Lung microvascular endothelial cell (primary cell): ENCODE data around the gene PPP1R37. TPM values are rescaled to one million over a fixed set of nuclear protein-coding genes. Genes with fewer than 3 reads are reported as not detected.
A peak's percentile ranks its signal among the peaks of the same experiment; 100 is the strongest.

Experiments used
- DNase-seq, 2 donors: peaks; one replicate each; pipeline versions ENCODE4 v3.0.0 to v3.0.0-alpha.2; 2010; ENCODE audit warnings: low read depth in 2 of 2
- total RNA-seq: library from RNA; depleted of rRNA; stranded (reverse); fragments of >200 nt; gene quantifications from 2 replicates; pipeline ENCODE4 v1.2.1, GENCODE V29; 2014

PPP1R37 gene, protein sequence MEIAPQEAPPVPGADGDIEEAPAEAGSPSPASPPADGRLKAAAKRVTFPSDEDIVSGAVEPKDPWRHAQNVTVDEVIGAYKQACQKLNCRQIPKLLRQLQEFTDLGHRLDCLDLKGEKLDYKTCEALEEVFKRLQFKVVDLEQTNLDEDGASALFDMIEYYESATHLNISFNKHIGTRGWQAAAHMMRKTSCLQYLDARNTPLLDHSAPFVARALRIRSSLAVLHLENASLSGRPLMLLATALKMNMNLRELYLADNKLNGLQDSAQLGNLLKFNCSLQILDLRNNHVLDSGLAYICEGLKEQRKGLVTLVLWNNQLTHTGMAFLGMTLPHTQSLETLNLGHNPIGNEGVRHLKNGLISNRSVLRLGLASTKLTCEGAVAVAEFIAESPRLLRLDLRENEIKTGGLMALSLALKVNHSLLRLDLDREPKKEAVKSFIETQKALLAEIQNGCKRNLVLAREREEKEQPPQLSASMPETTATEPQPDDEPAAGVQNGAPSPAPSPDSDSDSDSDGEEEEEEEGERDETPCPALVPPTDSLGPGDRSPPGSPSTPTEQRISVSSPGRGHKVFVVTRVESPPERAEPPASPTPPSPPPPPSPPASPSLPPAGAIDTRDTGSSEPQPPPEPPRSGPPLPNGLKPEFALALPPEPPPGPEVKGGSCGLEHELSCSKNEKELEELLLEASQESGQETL
- 16.3 and 24.0 TPM in 2 replicates for total RNA-seq

DNA sequence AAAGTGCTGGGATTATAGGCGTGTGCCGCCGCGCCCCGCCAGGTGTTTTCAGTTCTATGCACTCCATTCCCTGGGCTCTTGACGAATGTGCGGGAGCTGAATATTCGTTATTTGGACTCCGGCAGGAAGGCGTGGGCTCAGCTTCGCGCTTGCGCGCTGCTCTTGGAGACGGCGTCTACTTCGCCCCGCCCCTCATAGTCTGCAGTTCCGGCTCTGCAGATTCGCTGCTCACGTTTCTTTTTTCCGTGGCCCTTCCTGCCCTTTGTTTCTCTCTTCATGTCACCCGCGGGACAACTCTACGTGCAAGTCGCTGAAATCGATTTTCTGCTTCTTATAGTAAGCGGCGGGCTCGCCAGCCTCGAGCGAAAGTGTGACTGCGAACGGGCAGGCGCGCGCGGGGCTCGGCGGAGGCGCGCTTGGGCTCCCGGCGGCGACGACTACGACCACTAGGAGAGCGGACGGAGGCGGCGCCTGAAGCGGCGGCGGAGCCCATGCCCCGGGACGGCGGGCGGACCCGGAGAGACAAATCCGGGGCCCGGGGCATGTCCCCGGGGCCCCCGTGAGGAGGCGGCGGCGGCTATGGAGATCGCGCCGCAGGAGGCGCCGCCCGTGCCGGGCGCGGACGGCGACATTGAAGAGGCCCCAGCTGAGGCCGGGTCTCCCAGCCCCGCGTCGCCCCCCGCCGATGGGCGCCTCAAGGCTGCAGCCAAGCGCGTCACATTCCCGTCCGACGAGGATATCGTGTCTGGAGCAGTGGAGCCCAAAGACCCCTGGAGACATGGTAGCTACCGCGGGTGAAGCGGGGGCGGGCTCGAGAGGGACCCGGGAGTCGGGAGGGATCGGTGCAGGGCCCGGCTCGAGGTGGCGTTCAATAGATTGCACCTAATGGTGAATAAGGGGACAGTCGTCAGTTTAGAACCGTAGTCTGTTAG, at the start of gene PPP1R37:
Gene PPP1R37, plus strand, starts transcription at position 433 of the 932 bp plus-strand sequence. Its CDS starts 147 bp downstream, at position 580.
- DNase-seq = peak; percentile 98 to 99

DNA sequence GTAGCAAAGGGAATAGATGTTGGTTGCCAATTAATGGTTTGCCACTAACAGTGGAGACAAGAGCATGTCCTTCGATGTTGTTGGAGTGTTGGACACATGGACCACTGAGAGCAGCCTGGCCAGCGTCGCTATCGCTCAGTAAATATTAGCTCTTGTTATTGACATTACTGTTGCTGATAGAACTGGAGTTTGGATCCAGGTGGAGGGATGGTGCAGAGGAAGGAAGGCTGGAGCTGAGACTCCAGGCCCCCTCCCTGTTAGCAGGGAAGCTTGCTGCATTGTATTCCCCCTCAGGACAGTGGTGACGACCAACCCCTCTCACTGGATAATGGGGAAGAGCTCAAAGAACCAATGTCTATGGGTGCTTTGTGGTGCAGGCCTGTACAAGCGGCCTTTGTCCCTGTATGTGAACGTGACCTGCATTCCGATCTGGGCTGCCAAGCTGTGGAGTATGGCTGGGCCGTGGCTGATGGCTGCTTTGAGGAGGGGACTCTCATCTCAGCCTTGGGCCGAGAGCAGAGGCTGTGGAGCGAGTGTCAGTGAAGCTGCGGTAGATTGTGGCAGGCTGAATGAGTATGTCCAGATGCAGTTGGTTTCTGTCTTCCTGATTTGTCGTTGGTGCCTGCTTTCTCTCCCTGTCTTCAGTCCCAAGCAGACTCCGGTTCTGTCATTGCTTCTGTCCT, 47.2 kb upstream of the PPP1R37 start:
- DNase-seq = no peak

DNA sequence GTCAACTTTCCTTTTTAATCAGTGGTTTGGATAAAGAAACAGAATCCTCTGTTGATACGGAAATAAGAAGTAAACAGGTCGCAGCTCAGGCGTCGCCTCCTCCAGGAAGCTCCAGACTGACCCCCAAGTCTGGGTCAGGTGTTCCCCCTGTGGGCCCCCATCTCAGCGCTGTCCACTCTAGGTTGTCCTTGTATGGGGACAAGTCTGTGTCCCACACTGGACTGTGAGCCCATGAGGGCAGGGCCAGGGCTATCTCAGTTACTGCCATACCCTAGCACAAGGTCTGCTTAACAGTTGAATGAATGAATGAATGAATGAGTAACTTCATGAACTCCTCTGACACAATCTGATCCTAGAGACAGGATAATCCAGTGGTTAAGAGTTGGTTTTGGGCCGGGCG, 46.6 kb upstream of the PPP1R37 start:
- DNase-seq = no peak

DNA sequence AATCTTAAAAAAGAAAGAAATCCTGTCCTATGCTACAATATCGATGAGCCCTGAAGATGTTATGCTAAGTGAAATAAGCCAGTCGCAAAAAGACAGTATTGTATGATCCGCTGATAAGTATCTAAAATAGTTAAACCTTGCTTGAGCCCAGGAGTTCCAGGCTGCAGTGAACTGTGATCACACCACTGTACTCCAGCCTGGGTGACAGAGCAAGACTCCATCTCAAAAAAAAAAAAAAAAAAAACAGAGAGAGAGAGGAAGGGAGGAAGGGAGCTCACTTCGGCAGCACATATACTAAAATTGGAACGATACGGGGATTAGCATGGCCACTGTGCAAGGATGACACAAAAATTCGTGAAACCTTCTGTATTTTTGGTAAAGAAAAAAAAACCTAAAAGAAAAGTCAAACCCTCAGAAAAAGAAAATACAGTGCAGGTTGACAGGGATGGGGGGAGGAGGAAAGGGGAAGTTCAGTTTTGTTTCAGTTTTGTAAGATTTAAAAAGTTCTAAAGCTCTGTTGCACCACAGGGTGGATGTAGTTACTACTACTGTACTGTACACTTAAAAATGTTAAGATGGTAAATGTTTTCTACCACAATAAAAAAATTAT, 45.7 kb upstream of the PPP1R37 start:
- DNase-seq = no peak

DNA sequence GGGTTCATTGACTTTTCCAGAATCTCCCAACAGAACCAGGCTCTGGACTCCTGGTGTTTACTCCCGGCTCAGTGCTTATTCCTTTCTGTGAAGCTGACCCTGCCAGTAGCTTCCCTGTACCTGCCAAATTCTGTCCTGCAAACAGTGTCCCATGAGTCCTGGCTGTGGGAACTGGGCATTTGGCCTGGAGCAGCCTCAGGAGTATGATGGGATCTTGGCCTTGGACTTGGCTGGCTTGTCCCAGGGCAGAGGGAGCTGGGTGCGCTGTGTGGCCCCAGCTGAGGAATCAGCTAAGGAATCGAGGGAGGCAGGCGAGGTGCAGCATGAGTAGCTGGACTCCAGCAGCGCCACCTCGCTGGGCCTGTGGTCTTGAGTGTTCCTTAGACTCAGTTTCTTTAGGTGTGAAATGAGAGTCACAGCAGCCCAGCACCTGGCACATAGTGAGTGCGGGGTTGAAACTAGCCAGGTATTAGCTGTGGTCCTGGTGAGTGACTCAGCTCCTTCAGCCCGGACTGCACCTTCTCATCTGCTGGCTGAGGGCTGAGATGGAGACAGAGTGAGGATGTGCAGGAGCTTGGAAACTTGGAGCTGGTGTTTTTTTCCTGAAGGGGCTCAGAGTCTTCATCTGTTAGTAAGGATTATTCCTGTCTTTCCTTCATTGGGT, 43.8 kb upstream of the PPP1R37 start:
- DNase-seq = no peak

DNA sequence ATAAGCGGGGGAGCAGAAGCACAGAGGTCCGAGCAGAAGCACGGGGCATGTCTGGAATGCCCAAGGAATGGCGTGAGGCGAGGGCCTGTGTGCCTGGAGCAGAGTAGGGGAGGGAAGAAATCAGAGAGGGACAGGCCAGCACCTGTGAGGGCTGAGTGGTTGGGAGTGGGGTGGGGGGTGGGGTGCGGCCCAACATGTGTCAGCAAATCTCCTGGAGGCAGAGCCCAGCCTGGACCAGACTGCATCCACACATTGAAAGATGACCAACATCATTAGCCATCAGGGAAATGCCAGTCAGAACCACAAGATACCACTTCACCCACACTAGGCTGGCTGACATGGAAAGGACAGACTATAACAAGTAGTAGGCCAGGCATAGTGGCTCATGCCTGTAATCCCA, 42.9 kb upstream of the PPP1R37 start:
- DNase-seq = no peak

DNA sequence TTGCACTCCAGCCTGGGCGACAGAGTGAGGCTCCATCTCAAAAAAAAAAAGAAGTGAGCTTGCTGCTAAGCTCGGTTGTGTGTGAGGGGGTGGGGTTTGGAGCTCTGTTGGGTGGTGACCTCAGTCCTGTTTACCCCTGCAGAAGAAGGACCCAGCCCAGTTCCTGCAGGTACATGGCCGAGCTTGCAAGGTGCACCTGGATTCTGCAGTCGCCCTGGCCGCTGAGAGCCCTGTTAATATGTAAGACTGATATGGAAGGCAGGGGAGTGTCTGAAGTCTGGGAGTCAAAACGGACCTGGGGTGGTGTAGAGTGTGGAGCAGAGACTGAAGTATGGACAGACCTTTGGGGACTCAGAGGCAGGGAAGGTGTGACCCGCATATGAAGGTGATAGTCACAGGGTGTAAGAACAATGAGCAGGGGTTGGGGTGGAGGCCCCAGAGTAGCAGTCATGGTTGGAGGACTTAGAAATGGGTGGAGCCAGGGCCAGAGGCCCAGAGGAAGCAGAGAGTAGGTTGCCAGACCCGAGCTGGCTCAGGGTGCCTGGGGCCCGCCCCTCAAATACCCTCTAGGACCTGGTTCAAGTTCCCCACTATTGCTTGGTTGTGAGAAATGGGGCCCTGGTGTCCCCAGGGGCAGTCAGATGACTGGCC, 40.9 kb upstream of the PPP1R37 start:
- no peak for DNase-seq

DNA sequence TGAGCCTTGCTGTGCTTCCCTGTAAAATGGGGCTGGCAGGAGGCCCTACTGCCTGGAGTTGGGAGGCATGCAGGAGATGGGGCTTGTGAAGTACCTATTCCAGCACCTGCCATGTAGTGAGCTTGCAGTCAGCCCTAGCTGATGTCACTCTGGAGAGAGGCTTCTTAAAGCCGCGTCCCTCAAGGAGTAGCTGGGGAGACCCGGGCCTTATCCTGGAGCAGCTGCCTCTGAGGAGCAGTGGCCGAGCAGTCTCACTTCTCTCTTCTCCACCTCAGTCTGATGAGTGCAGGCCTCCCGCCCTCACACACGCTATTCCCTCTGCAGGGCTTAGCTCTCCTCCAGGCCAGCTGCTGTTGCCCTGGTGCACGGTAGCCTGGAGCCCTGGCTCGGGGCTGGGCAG, 36.1 kb upstream of the PPP1R37 start:
- DNase-seq = no peak

DNA sequence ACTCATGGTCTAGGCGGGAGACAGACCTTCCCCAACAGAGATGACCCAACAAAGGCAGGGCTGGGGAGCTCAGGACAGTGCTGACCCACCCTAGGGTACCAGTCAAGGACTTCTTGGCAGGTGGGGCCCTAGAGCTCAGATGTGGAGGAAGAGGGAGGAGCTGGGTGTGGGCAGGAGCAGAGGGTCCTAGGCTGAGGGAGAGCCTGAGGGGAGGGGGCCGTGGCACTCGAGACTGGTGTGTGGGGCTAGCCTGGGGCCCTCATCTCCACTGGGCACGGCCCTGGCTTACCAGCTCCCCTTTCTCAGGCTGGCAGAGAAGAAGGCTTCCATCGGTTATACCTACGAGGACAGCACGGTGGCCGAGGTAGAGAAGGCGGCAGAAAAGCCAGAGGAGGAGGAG, 35.5 kb upstream of the PPP1R37 start:
- no peak for DNase-seq

DNA sequence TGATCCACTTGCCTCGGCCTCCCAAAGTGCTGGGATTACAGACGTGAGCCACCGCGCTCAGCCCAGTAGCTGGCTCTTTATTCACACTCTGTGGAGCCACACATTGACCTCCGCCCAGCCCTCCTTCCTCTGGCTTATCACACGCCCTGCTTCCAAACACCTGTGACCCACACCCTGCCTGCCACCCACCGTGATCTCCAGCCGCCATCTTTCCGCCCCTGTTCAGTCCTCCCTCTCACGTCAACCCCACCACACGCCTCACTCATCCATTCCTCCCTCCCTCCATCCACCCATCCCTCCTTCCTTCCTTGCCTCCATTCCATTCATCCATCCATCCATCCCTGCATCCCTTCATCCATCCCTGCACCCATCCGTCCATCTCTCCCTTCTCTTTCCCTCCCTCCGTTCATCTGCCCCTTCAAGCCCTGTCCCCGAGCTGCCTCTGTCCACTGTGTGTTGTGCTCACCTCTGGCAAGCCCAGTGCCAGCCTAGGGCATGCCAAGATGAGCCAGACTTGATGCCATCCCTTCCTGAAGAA, 34.3 kb upstream of the PPP1R37 start:
- no peak for DNase-seq

DNA sequence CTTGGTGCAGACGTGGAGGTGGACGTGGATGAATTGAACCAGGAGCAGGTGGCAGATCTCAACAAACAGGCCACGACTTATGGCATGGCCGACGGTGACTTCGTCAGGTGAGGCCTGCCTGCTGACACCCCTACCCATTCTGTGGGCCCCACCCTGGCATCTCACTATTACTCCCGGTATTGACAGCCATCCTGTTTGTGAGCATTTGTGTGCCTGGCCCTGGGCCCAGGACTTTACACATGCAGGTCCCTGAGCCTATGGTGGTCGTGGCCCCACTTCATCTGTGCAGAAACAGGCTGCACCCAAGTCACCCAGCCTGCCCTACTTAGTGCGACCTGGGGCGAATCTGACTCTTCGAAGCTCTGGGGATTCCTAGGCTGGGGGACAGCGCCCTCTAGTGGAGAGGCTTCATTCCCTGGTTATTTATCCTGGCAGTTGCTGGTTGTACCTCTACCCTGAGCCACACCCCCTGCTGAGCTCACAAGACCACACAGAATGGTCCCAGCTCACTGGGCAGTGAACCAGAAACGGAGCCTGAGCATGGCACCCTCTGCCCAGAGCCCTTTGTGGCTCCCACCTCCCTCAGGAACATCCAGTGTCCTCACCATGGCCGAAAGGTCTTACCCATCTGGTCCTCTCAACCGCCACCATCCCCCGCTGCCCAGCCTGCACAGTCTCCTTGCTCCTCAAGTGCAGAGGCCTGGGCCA, 33.6 kb upstream of the PPP1R37 start:
- peak; percentile 79 to 88 for DNase-seq

DNA sequence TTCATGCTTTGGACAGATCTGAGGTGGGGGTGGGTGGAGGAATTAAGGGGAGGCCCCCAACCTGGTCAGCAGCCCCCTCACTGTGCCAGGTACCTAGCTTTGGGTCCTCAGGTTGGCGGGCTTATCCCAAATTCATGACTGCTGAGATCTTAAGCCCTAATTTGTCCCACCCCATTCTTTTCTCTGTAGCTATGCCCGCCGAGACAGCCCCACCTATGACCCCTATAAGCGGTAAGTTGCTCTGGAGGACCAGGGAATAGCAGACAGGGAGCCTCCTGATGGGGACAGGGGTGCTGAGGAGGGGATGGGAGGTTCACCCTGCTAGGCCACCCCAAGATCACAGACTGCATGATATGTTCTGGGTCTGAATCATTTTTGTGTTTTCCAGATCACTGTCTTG, 31.0 kb upstream of the PPP1R37 start:
- DNase-seq = no peak

DNA sequence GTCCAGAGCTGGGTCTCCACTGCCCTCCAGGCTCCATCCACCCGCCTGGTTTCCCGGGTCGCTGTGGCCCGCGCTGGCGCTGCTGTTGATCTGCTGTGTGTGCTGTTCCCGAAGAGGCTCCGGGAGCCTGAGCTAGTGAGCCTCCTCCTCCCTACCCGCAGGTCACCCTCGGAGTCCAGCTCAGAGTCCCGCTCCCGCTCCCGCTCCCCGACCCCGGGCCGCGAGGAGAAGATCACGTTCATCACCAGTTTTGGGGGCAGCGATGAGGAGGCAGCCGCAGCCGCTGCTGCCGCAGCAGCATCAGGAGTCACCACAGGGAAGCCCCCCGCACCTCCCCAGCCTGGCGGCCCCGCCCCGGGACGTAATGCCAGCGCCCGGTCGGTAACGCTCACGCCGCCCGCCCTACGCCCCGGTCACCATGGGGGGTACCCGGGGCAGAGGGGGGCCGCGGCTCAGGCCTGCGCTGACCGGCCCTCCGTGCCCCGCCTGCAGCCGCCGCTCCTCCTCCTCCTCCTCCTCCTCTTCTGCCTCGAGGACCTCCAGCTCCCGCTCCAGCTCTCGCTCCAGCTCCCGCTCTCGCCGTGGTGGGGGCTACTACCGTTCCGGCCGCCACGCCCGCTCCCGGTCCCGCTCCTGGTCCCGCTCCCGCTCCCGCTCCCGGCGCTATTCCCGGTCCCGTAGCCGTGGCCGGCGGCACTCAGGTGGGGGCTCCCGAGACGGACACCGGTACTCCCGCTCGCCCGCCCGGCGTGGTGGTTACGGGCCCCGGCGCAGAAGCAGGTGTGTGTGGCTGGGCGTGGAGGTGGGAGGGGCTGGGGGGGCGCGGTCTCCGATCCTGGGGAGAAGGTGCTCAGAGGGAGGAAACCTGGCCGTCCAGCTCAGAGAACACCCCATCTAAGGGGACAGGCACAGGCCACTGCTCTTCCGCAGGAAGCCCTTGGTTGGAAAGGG, 28.9 kb upstream of the PPP1R37 start:
- no peak for DNase-seq

DNA sequence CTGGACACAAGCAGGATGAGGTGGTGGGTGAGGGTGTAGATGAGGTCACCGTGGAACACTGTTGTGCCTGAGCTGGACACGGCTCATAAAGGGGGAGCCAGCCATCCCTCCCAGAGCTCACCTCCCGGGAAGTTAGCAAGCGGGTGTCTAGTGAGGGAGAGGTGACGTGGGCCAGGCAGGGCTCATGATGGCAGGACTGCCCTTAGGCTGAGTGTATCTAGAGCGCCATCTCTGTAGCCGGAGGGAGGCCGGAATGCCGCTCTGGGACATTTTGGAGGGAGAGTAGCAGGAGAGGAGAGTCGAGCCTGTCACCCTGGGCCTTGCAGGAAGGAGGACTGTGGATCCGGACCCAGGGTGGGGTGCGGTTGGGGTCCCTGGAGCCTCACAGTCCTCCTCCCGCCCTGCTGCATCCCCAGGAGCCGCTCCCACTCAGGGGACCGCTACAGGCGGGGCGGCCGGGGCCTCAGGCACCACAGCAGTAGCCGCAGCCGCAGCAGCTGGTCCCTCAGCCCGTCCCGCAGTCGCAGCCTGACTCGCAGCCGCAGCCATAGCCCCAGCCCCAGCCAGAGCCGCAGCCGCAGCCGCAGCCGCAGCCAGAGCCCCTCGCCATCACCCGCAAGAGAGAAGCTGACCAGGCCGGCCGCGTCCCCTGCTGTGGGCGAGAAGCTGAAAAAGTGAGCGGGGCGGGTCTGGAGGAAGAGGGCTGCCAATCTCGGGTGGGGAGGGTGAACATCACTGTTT, 25.9 kb upstream of the PPP1R37 start:
- no peak for DNase-seq

DNA sequence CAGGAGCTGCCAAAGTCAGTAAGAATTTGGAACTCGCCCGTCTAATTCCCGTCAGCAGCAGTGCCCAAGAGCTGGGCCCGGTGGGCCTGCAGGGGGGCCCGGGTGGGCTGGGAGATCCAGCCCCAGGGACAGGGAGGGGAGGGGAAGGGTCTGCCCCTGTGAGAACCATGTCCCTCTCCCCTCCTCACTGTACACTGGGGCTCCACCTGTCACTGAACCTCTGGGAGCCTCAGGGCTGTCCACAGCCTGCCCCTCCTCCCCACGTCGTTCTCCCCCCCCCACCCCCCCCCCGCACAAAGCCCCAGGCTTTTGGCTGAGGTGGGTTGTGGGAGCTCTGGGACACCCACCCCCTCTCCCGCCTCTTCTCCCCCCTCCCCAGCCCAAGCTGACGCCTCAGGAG, 24.9 kb upstream of the PPP1R37 start:
- DNase-seq = no peak

DNA sequence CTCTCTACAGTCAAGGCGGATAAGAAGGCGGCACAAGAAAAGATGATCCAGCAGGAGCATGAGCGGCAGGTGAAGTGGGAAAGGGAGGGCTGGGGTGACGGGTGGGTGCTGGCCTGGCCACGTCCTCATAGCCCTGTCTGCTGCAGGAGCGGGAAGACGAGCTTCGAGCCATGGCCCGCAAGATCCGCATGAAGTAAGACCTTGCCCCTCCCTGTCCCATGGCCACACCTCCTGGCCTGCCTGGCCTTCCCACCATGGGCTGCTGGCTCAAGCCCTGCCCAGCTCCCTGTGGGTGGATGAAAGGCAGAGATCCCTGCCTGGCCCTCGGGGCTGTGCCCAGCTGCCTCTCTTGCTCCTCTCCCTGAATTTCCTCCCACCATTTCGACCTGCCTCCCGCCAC, 23.9 kb upstream of the PPP1R37 start:
- DNase-seq = no peak

DNA sequence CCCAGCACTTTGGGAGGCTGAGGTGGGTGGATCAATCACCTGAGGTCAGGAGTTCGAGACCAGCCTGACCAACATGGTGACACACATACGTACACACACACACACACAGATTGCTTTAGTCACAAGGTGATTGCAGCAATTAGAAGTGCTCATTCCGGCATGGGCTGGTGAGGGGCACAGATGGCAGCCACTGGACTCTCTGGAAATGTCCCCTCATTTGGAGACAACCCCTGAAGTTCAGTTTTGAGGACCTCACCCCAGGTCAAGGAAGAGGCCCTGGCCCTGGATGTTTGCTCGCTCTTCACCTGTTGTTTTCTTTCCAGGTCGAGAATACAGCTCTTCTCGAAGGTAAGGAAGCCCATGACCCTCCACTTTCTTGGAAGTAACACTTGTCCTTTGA, 22.8 kb upstream of the PPP1R37 start:
- no peak for DNase-seq
